Measurements from ENCODE around the gene PIRT. TPM values are rescaled to one million over a fixed set of nuclear protein-coding genes. Genes with fewer than 3 reads are reported as not detected.

PIRT gene
- total and polyA plus RNA-seq, 2 of the 8 experiments (the other 6 are each of a cell fraction or from before 2014, with no cell fraction given): 0.03 TPM; not detected in 1

DNA sequence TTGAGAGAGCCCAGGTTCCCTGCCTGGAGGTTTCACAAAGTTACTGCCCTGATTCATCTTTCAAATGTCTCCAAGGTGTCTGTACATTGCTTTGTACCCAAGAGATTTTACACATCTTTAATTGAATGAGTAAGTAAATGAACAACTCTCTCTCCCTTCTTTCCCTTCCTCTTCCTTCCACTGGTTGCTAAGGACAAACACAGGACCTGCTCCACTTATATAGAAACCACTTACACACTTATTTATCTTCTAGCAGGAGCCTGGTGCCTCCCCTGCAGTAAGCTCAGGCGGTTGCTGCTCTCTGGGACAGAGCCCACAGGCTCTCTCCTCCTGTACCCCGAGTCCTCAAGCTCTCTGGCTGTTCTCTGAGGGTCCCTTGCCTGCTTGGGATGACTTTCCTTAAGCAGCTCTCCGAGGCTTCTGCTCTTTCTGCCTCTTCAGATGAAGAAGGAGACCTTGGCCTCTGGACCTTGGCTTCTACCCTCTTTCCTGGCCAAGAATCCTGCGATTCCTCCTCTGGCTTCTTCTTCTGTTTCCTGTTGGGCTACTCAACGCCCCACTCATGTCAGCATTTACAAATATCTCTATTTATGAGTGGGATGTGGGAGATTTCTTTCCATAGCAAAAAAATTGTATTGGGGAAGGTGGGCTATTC is 9.9 kb downstream of the PIRT start:
- peaks cover 0 to 2% (median 0%) of the 10 kb centered on the region in 4 experiments; a peak in 1 of 7 replicates for H3K27me3 ChIP-seq (replicated peaks in 1 of 4; ENCODE audit: control insufficient read depth in 3 of 4, extremely low read depth in 1 of 4, insufficient read depth in 3 of 4, low read length in 3 of 4)
- H4K8ac ChIP-seq (ENCODE audit: extremely low read depth, insufficient read depth, low read length): no peak overlapping the region
- H3K4me2 ChIP-seq (ENCODE audit: insufficient read depth in 1 of 2, low read depth in 2 of 2, low read length in 2 of 2): no peak overlapping the region
- 79% methylated on average over 5 of the region's 5 CpGs; no CpG with 5 or more reads in 1 of the 2 experiments for WGBS, 2 experiments (ENCODE audit: extremely low coverage in 1 of 2, insufficient coverage in 1 of 2, insufficient read length in 1 of 2, insufficient replicate concordance in 2 of 2, low coverage in 1 of 2, low lambda C conversion rate in 2 of 2, missing lambda C conversion rate in 1 of 2)
- H2BK120ac ChIP-seq (replicated peaks; ENCODE audit: low read depth, low read length): no peak overlapping the region
- no peak overlapping the region for H3K27ac ChIP-seq (ENCODE audit: low read depth, low read length)
- H3K56ac ChIP-seq (replicated peaks; ENCODE audit: insufficient read length, low read depth, low read length): no peak overlapping the region
- peaks cover 3 to 13% (median 4%) of the 10 kb centered on the region in 4 experiments; a peak in 5 of 7 replicates for H3K4me1 ChIP-seq (replicated peaks in 1 of 4; ENCODE audit: control insufficient read depth in 3 of 4, insufficient read depth in 4 of 4, low read length in 3 of 4)
- H2BK15ac ChIP-seq (ENCODE audit: low read length): no peak overlapping the region
- H3K79me1 ChIP-seq (ENCODE audit: low read depth, low read length): no peaks in the 10 kb centered on the region
- H3K4me3 ChIP-seq (ENCODE audit: extremely low read depth in 1 of 4, insufficient read depth in 2 of 4, low read depth in 3 of 4, low read length in 4 of 4): no peak overlapping the region
- no peaks in the 10 kb centered on the region for H3K9me3 ChIP-seq (ENCODE audit: insufficient read depth in 2 of 2, low read depth in 1 of 2, low read length in 1 of 2)
- H3K4ac ChIP-seq (replicated peaks; ENCODE audit: insufficient read length, low read depth, low read length): no peak overlapping the region
- POLR2A ChIA-PET (ENCODE audit: partially characterized antibody): interaction anchor here (1.3 kb wide), 1 partner anchor 37 kb away, joined by 4 read pairs; no protein-coding TSS in a partner anchor
- no peaks in the 10 kb centered on the region for H4K20me1 ChIP-seq (replicated peaks in 1 of 2; ENCODE audit: control insufficient read depth in 1 of 2, insufficient read depth in 2 of 2, low read length in 2 of 2)
- H3K23ac ChIP-seq (ENCODE audit: insufficient read length): no peak overlapping the region
- no peak overlapping the region for H4K5ac ChIP-seq (ENCODE audit: insufficient read length, low read depth, low read length)
- no peak overlapping the region for H3K14ac ChIP-seq (ENCODE audit: insufficient read length)
- H2BK20ac ChIP-seq (ENCODE audit: low read length): no peak overlapping the region
- CTCF ChIA-PET (ENCODE audit: partially characterized antibody): no interaction called here
- H3K36me3 ChIP-seq (ENCODE audit: control insufficient read depth in 2 of 4, insufficient read depth in 4 of 4, low read length in 3 of 4): no peaks in the 10 kb centered on the region
- no peak overlapping the region for H4K91ac ChIP-seq (replicated peaks; ENCODE audit: insufficient read length, low read length)
- no peak overlapping the region for H3K9ac ChIP-seq (replicated peaks in 1 of 4; ENCODE audit: extremely low read depth in 1 of 4, low read depth in 3 of 4, low read length in 3 of 4)
- H2BK5ac ChIP-seq (ENCODE audit: low read depth, low read length): no peak overlapping the region
- TF ChIP-seq SRF (IDR thresholded peaks at IDR 0.05; ENCODE audit: low read depth, low read length) (no peak), TCF12 (IDR thresholded peaks at IDR 0.05; ENCODE audit: low read depth, low read length) (no peak), FOSL1 (IDR thresholded peaks at IDR 0.05; ENCODE audit: insufficient read depth, low read depth, low read length) (no peak), TEAD4 (IDR thresholded peaks at IDR 0.05; ENCODE audit: low read depth, low read length) (no peak), CREB1 (IDR thresholded peaks at IDR 0.05) (no peak), SIRT6 (IDR thresholded peaks at IDR 0.05; ENCODE audit: low read length) (no peak), TAF1 (IDR thresholded peaks at IDR 0.05; ENCODE audit: low read depth, low read length) (no peak), SIN3A (conservative IDR thresholded peaks at IDR 0.05 in 1 of 2, IDR thresholded peaks at IDR 0.05 in 1 of 2; ENCODE audit: low read depth in 1 of 2, low read length in 2 of 2) (no peak)
- TF ChIP-seq, protein P1, sequence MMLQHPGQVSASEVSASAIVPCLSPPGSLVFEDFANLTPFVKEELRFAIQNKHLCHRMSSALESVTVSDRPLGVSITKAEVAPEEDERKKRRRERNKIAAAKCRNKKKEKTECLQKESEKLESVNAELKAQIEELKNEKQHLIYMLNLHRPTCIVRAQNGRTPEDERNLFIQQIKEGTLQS (IDR thresholded peaks at IDR 0.05; ENCODE audit: insufficient read depth, low read depth, low read length): no peak
- TF ChIP-seq, protein P2, sequence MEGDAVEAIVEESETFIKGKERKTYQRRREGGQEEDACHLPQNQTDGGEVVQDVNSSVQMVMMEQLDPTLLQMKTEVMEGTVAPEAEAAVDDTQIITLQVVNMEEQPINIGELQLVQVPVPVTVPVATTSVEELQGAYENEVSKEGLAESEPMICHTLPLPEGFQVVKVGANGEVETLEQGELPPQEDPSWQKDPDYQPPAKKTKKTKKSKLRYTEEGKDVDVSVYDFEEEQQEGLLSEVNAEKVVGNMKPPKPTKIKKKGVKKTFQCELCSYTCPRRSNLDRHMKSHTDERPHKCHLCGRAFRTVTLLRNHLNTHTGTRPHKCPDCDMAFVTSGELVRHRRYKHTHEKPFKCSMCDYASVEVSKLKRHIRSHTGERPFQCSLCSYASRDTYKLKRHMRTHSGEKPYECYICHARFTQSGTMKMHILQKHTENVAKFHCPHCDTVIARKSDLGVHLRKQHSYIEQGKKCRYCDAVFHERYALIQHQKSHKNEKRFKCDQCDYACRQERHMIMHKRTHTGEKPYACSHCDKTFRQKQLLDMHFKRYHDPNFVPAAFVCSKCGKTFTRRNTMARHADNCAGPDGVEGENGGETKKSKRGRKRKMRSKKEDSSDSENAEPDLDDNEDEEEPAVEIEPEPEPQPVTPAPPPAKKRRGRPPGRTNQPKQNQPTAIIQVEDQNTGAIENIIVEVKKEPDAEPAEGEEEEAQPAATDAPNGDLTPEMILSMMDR (IDR thresholded peaks at IDR 0.05; ENCODE audit: control extremely low read depth in 1 of 3, insufficient read depth in 1 of 3, low read depth in 1 of 3, low read length in 3 of 3): no peak
- no peak overlapping the region for H3K18ac ChIP-seq (ENCODE audit: extremely low read depth, low read length)
- FAIRE-seq (no peak), DNase-seq (ENCODE audit: low read depth in 1 of 2, low spot score in 2 of 2) (no peak)
- no peak overlapping the region for H2BK12ac ChIP-seq (ENCODE audit: low read depth, low read length)
- no peak overlapping the region for H2AK5ac ChIP-seq (ENCODE audit: low read depth, low read length)
- H3K79me2 ChIP-seq (ENCODE audit: control insufficient read depth in 1 of 2, insufficient read depth in 2 of 2, low read length in 2 of 2): no peaks in the 10 kb centered on the region
- no peaks in the 10 kb centered on the region for H3K23me2 ChIP-seq (ENCODE audit: low read depth, low read length)
- no peak overlapping the region for H2AFZ ChIP-seq (ENCODE audit: low read length)

Measured in H1 (cell line).